ENCODE results near the gene DCAF7. TPM values are rescaled to one million over a fixed set of nuclear protein-coding genes. Genes with fewer than 3 reads are reported as not detected.
A peak's percentile ranks its signal among the peaks of the same experiment; 100 is the strongest.

DCAF7 gene
- total RNA-seq, 3 donors from 2014 or later: 23.0 to 29.6 (median 27.2) TPM

DNA sequence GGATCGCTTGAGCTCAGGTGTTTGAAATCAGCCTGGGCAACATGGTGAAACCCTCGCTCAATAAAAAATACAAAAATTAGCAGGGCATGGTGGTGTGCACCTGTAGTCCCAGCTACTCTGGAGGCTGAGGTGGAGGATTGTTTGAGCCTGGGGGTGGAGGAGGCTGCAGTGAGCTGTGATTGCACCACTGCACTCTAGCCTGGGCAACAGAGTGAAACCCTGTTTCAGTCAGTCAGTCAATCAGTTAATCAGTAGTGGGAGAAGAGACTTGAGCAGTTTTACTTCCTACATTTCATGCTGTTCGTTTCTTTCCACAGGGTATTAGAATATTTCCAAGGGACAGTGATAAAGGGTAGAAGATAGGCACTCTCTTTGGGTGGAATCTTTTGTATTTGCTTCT lies 80.8 kb downstream of the DCAF7 start:
- H3K4me1 ChIP-seq: peaks cover 0 to 9% of the 10 kb centered on the region in 2 donors
- intact Hi-C loops (cut with DNase I; ENCODE audit: low total_unique reads): no loop called here
- H3K9me3 ChIP-seq: no peaks in the 10 kb centered on the region
- no peaks in the 10 kb centered on the region for H3K27me3 ChIP-seq
- no peak for DNase-seq (ENCODE audit: low spot score in 2 of 2)
- no peaks in the 10 kb centered on the region for H3K36me3 ChIP-seq
- TF ChIP-seq POLR2A (IDR thresholded peaks at IDR 0.05): no peak
- TF ChIP-seq, protein P1, sequence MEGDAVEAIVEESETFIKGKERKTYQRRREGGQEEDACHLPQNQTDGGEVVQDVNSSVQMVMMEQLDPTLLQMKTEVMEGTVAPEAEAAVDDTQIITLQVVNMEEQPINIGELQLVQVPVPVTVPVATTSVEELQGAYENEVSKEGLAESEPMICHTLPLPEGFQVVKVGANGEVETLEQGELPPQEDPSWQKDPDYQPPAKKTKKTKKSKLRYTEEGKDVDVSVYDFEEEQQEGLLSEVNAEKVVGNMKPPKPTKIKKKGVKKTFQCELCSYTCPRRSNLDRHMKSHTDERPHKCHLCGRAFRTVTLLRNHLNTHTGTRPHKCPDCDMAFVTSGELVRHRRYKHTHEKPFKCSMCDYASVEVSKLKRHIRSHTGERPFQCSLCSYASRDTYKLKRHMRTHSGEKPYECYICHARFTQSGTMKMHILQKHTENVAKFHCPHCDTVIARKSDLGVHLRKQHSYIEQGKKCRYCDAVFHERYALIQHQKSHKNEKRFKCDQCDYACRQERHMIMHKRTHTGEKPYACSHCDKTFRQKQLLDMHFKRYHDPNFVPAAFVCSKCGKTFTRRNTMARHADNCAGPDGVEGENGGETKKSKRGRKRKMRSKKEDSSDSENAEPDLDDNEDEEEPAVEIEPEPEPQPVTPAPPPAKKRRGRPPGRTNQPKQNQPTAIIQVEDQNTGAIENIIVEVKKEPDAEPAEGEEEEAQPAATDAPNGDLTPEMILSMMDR (IDR thresholded peaks at IDR 0.05): no peak
- no peak for TF ChIP-seq POLR2AphosphoS5 (IDR thresholded peaks at IDR 0.05)
- H3K4me3 ChIP-seq: no peak overlapping the region
- H3K27ac ChIP-seq: no peak overlapping the region

DNA sequence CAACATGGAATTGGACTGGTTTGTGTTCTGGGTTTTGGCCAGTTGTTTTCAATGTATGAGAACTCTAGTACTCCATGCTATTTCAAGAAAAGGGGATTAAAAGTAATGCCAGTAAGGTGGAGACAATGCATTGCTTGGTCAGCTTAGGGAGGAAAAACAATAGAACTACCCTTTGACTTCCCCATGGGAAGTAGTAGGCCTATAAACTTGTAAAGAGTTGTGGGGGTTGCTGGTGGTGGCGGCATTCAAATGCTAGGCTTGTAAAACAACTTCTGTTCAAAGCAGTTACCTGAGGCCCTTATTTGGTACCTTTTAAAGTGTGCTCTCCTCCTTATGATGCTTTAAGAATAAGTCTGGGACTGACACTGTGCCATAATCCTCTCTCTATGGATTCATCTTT lies 81.3 kb downstream of the DCAF7 start:
- intact Hi-C loops (cut with DNase I; ENCODE audit: low total_unique reads): no loop called here
- Histone ChIP-seq H3K4me1 (peaks cover 0 to 9% of the 10 kb centered on the region in 2 donors), H3K4me3 (no peak overlapping the region), H3K27me3 (no peaks in the 10 kb centered on the region), H3K36me3 (no peaks in the 10 kb centered on the region), H3K27ac (no peak overlapping the region), H3K9me3 (no peaks in the 10 kb centered on the region)
- TF ChIP-seq, protein P1 (IDR thresholded peaks at IDR 0.05): no peak
- no peak for TF ChIP-seq POLR2A (IDR thresholded peaks at IDR 0.05)
- no peak for TF ChIP-seq POLR2AphosphoS5 (IDR thresholded peaks at IDR 0.05)
- no peak for DNase-seq (ENCODE audit: low spot score in 2 of 2)

DNA sequence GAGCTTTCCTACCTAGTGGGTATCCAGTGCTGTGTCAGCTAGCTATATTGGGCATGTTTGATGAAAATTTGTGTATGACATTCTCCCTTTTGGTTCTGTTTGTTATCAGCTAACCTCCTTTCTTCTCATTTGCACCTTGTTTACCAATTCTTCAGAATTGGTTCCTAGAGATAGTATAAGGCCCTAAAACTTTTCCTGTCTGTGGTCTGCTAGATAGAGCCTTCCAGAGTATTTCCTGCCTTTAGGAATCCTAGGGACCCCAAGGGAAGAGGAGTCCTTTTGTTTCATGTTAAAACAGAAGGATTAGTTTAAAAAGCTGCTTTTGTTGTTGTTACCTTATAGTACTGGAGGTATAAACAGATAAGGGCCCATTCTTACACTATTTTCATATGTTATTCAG lies 83.5 kb downstream of the DCAF7 start:
- no peak for DNase-seq (ENCODE audit: low spot score in 2 of 2)
- no peak for TF ChIP-seq POLR2AphosphoS5 (IDR thresholded peaks at IDR 0.05)
- TF ChIP-seq, protein P1 (IDR thresholded peaks at IDR 0.05): no peak
- no peak for TF ChIP-seq POLR2A (IDR thresholded peaks at IDR 0.05)
- H3K27me3 ChIP-seq: no peaks in the 10 kb centered on the region
- H3K27ac ChIP-seq: peak overlapping the region in 1 of 2 donors; percentile 26
- intact Hi-C loops (cut with DNase I; ENCODE audit: low total_unique reads): no loop called here
- no peaks in the 10 kb centered on the region for H3K36me3 ChIP-seq
- no peaks in the 10 kb centered on the region for H3K9me3 ChIP-seq
- H3K4me3 ChIP-seq: no peak overlapping the region
- H3K4me1 ChIP-seq: peaks cover 0 to 9% of the 10 kb centered on the region in 2 donors

DNA sequence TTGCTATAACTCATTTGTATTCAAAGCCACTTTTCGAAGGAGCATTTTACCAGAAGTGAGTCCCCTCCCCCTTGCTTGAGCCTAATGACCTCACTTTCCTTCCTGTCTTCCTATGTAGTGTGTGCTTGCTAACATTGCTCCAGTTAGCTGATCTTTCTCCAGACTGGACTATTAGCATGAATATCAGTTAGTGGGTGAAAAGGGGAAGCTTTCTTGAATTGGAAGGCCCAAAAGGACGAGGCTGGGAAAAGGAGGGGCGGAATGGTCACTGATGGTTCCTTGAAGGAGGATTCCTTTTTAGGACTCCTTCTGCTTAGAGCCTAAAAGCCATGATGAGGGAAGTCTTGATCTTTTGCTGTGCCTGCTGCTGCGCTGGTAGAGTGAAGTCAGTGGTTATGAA lies 83.9 kb downstream of the DCAF7 start:
- no peak for DNase-seq (ENCODE audit: low spot score in 2 of 2)
- intact Hi-C loops (cut with DNase I; ENCODE audit: low total_unique reads): no loop called here
- peaks cover 0 to 9% of the 10 kb centered on the region in 2 donors for H3K4me1 ChIP-seq
- no peaks in the 10 kb centered on the region for H3K27me3 ChIP-seq
- no peaks in the 10 kb centered on the region for H3K36me3 ChIP-seq
- no peaks in the 10 kb centered on the region for H3K9me3 ChIP-seq
- H3K4me3 ChIP-seq: no peak overlapping the region
- TF ChIP-seq POLR2AphosphoS5 (IDR thresholded peaks at IDR 0.05): no peak
- TF ChIP-seq, protein P1 (IDR thresholded peaks at IDR 0.05): no peak
- TF ChIP-seq POLR2A (IDR thresholded peaks at IDR 0.05): no peak
- H3K27ac ChIP-seq: peak overlapping the region in 1 of 2 donors; percentile 38

DNA sequence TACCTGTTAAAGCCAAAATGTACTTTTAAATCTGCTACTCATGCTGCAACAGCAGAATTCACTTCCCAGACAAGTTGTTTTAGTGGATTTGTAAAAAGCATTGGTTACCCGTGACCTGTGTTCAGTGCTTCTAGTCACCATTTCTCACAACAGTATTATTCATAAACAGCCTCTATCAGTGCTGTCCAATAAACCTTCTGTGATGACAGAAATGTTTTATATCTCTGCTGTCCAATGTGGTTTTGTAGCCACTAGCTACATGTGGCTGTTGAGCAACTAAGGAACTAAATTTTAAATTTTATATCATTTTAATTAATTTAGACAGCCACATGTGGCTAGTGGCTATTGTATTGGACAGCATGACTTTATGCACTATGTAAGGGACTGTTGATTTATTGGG lies 84.5 kb downstream of the DCAF7 start:
- H3K4me3 ChIP-seq: no peak overlapping the region
- H3K4me1 ChIP-seq: peaks cover 0 to 4% of the 10 kb centered on the region in 2 donors
- no peaks in the 10 kb centered on the region for H3K27me3 ChIP-seq
- peak overlapping the region in 1 of 2 donors; percentile 38 for H3K27ac ChIP-seq
- TF ChIP-seq POLR2AphosphoS5 (IDR thresholded peaks at IDR 0.05): no peak
- no peak for TF ChIP-seq POLR2A (IDR thresholded peaks at IDR 0.05)
- TF ChIP-seq, protein P1 (IDR thresholded peaks at IDR 0.05): no peak
- no peaks in the 10 kb centered on the region for H3K36me3 ChIP-seq
- no peaks in the 10 kb centered on the region for H3K9me3 ChIP-seq
- intact Hi-C loops (cut with DNase I; ENCODE audit: low total_unique reads): no loop called here
- DNase-seq (ENCODE audit: low spot score in 2 of 2): no peak

Measured in breast epithelium (tissue), 4 donors.